HEK293 (cell line): Measurements from ENCODE around the gene VTN.

Experiments used
- CTCF ChIA-PET: fragments of 350-600 bp; formaldehyde crosslinking; extraction: SDS; loops from one replicate; lab custom pipeline; 2021; ENCODE audit warnings: antibody characterized with exemption; lab: Yijun Ruan, JAX
- POLR2A ChIA-PET: fragments of 300-600 bp; formaldehyde crosslinking; extraction: SDS; loops from one replicate; lab custom pipeline; 2020; ENCODE audit warnings: antibody characterized with exemption, inconsistent platforms; lab: Yijun Ruan, JAX
- H3K27ac ChIP-seq: fragments of 200-500 bp; sonication (Bioruptor generic); 2 replicates; pipeline ENCODE4 v1.5.1; 2014; ENCODE audit warnings: low read depth, low read length, control low read depth, inconsistent platforms; ENCODE audit errors: extremely low read depth
- H3K36me3 ChIP-seq, 2 experiments: fragments of 200-500 bp in 1 of 2; sonication (Bioruptor generic) in 1 of 2; 1 replicate in 1 of 2; 2 replicates in 1 of 2; pipeline ENCODE4 v1.5.1; 2014 to 2017; ENCODE audit warnings: inconsistent platforms in 2 of 2, low read length in 2 of 2; ENCODE audit not compliant: control insufficient read depth in 2 of 2, insufficient read depth in 1 of 2
- H3K4me1 ChIP-seq: fragments of 200-500 bp; sonication (Bioruptor generic); 2 replicates; pipeline ENCODE4 v1.5.1; 2014; ENCODE audit warnings: mild to moderate bottlenecking, low read length, inconsistent platforms; ENCODE audit not compliant: control insufficient read depth, insufficient read depth
- H3K4me3 ChIP-seq: 2 replicates; pipeline ENCODE4 v1.5.1; 2011; ENCODE audit warnings: low read depth, mild to moderate bottlenecking, control low read depth, low read length, moderate library complexity
- H3K9me3 ChIP-seq: fragments of 200-500 bp; sonication (Bioruptor generic); 2 replicates; pipeline ENCODE4 v1.5.1; 2014; ENCODE audit warnings: low read depth, low read length, inconsistent platforms; ENCODE audit not compliant: control insufficient read depth, insufficient read depth
- EGR2 ChIP-seq: fragments of 450-650 bp; formaldehyde crosslinking; IDR thresholded peaks from 2 replicates; pipeline ENCODE4 v1.5.1; 2016; ENCODE audit warnings: low read depth, missing biosample characterization, missing genetic modification characterization
- KLF7 ChIP-seq: fragments of 450-650 bp; formaldehyde crosslinking; IDR thresholded peaks from 2 replicates; pipeline ENCODE4 v1.5.1; 2016; ENCODE audit warnings: missing biosample characterization, missing genetic modification characterization, borderline replicate concordance
- PRDM10 ChIP-seq: fragments of 450-650 bp; formaldehyde crosslinking; IDR thresholded peaks from 2 replicates; pipeline ENCODE4 v1.5.1; 2016; ENCODE audit warnings: missing biosample characterization, missing genetic modification characterization
- PRDM4 ChIP-seq: fragments of 450-650 bp; formaldehyde crosslinking; IDR thresholded peaks from 2 replicates; pipeline ENCODE4 v1.5.1; 2017; ENCODE audit warnings: missing biosample characterization, missing genetic modification characterization
- TRIM28 ChIP-seq: IDR thresholded peaks from 2 replicates; pipeline ENCODE4 v1.6.1; 2011; ENCODE audit warnings: low read length, control low read depth, borderline replicate concordance
- ZFP69B ChIP-seq: fragments of 450-650 bp; formaldehyde crosslinking; IDR thresholded peaks from 2 replicates; pipeline ENCODE4 v1.5.1; 2016; ENCODE audit warnings: missing biosample characterization, missing genetic modification characterization
- ZNF112 ChIP-seq: fragments of 450-650 bp; formaldehyde crosslinking; IDR thresholded peaks from 2 replicates; pipeline ENCODE4 v1.5.0; 2017; ENCODE audit warnings: missing biosample characterization, missing genetic modification characterization
- ZNF132 ChIP-seq: fragments of 450-650 bp; formaldehyde crosslinking; IDR thresholded peaks from 2 replicates; pipeline ENCODE4 v1.5.1; 2017; ENCODE audit warnings: missing biosample characterization, missing genetic modification characterization, borderline replicate concordance
- ZNF157 ChIP-seq: fragments of 450-650 bp; formaldehyde crosslinking; IDR thresholded peaks from 2 replicates; pipeline ENCODE4 v1.5.1; 2016; ENCODE audit warnings: missing biosample characterization, missing genetic modification characterization
- ZNF362 ChIP-seq: fragments of 450-650 bp; formaldehyde crosslinking; IDR thresholded peaks from 2 replicates; pipeline ENCODE4 v1.5.1; 2016; ENCODE audit warnings: missing biosample characterization, missing genetic modification characterization
- ZNF513 ChIP-seq: fragments of 450-650 bp; IDR thresholded peaks from 2 replicates; pipeline ENCODE4 v1.5.1; 2018; ENCODE audit warnings: missing biosample characterization, missing genetic modification characterization
- ZNF529 ChIP-seq: fragments of 450-650 bp; formaldehyde crosslinking; IDR thresholded peaks from 2 replicates; pipeline ENCODE4 v1.5.1; 2017; ENCODE audit warnings: missing genetic modification characterization, missing biosample characterization; ENCODE audit not compliant: insufficient replicate concordance
- ZNF555 ChIP-seq: fragments of 450-650 bp; formaldehyde crosslinking; conservative IDR thresholded peaks from 2 replicates; pipeline ENCODE4 v1.5.1; 2017; ENCODE audit warnings: missing biosample characterization, mild to moderate bottlenecking, missing genetic modification characterization, inconsistent platforms
- ZNF600 ChIP-seq: fragments of 450-650 bp; formaldehyde crosslinking; IDR thresholded peaks from 2 replicates; pipeline ENCODE4 v1.5.1; 2016; ENCODE audit warnings: missing biosample characterization, missing genetic modification characterization
- ZNF610 ChIP-seq: fragments of 450-650 bp; formaldehyde crosslinking; IDR thresholded peaks from 2 replicates; pipeline ENCODE4 v1.5.1; 2016; ENCODE audit warnings: missing biosample characterization, missing genetic modification characterization, borderline replicate concordance
- TF ChIP-seq, protein P1 (sequence below): fragments of 450-650 bp; formaldehyde crosslinking; IDR thresholded peaks from 2 replicates; pipeline ENCODE4 v1.5.1; 2017; ENCODE audit warnings: missing biosample characterization, missing genetic modification characterization
- TF ChIP-seq, protein P2 (sequence below): fragments of 450-650 bp; formaldehyde crosslinking; IDR thresholded peaks from 2 replicates; pipeline ENCODE4; 2016; ENCODE audit warnings: missing biosample characterization, missing genetic modification characterization
- TF ChIP-seq, protein P3 (sequence below): fragments of 450-650 bp; formaldehyde crosslinking; IDR thresholded peaks from 2 replicates; pipeline ENCODE4 v1.5.1; 2016; ENCODE audit warnings: missing biosample characterization, missing genetic modification characterization
- TF ChIP-seq, protein P4 (sequence below): fragments of 450-650 bp; formaldehyde crosslinking; IDR thresholded peaks from 2 replicates; pipeline ENCODE4 v1.5.1; 2017; ENCODE audit warnings: missing biosample characterization, missing genetic modification characterization

The VTN gene

GRCh38 chr17:28327031-28327607 is 43.0 kb downstream of the VTN start (continued):
- TF ChIP-seq PRDM4 (tag by site-specific recombination) = no peak
- TF ChIP-seq, protein P1, sequence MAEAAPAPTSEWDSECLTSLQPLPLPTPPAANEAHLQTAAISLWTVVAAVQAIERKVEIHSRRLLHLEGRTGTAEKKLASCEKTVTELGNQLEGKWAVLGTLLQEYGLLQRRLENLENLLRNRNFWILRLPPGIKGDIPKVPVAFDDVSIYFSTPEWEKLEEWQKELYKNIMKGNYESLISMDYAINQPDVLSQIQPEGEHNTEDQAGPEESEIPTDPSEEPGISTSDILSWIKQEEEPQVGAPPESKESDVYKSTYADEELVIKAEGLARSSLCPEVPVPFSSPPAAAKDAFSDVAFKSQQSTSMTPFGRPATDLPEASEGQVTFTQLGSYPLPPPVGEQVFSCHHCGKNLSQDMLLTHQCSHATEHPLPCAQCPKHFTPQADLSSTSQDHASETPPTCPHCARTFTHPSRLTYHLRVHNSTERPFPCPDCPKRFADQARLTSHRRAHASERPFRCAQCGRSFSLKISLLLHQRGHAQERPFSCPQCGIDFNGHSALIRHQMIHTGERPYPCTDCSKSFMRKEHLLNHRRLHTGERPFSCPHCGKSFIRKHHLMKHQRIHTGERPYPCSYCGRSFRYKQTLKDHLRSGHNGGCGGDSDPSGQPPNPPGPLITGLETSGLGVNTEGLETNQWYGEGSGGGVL (tag by site-specific recombination) = no peak
- TF ChIP-seq ZFP69B (tag by site-specific recombination) = no peak
- TF ChIP-seq ZNF157 = no peak
- no peak for TF ChIP-seq EGR2 (tag by site-specific recombination)
- TF ChIP-seq TRIM28 = no peak
- TF ChIP-seq, protein P2, sequence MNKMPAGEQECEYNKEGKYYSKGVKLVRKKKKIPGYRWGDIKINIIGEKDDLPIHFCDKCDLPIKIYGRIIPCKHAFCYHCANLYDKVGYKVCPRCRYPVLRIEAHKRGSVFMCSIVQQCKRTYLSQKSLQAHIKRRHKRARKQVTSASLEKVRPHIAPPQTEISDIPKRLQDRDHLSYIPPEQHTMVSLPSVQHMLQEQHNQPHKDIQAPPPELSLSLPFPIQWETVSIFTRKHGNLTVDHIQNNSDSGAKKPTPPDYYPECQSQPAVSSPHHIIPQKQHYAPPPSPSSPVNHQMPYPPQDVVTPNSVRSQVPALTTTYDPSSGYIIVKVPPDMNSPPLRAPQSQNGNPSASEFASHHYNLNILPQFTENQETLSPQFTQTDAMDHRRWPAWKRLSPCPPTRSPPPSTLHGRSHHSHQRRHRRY = no peak
- no peak for TF ChIP-seq ZNF112 (tag by site-specific recombination)
- TF ChIP-seq ZNF513 (tag by site-specific recombination) = no peak
- no peak for TF ChIP-seq ZNF600

DNA sequence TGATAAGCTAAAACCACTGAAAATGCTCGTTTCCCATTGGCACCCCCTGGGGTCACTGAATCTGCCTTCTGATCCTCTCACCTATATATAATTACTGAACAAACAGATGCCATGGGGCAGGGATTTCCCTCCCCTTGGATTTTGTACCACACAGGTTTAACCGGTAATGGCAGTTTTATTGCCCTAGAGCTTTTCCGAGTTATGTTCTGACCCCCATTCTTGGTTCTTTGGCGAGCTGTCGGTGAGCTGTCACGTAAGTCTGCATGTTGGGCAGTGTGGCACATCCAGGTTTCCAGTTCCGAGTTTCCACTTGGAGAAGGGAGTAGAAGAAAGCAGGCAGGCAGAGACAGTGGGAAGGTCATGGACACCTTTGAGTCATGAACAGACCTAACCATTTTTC is 44.0 kb downstream of the VTN start:
- Histone ChIP-seq H3K27ac (no peak overlapping the region), H3K4me1 (peaks cover 9% of the 10 kb centered on the region; the same call in 1 of the 2 replicates), H3K4me3 (no peak overlapping the region), H3K36me3 (peaks cover 41 to 60% of the 10 kb centered on the region in 2 experiments), H3K9me3 (no peaks in the 10 kb centered on the region)
- ChIA-PET POLR2A (interaction anchor here (0.7 to 2.5 kb wide), 2 partner anchors 9 to 44 kb away, joined by 3 to 17 read pairs; partner anchors contain the start of genes IFT20 and TNFAIP1), CTCF (interaction anchor here (0.6 to 1.7 kb wide), 6 partner anchors 9 to 906 kb away, joined by 3 to 8 read pairs (median 3); partner anchors contain the start of genes IFT20 and TNFAIP1)
- TF ChIP-seq KLF7 (tag by site-specific recombination) (no peak), ZNF132 (tag by site-specific recombination) (no peak), ZNF610 (no peak), PRDM10 (tag by site-specific recombination) (no peak), ZNF362 (tag by site-specific recombination) (no peak), ZNF529 (tag by site-specific recombination) (no peak), ZNF555 (tag by site-specific recombination) (no peak), ZNF513 (tag by site-specific recombination) (no peak)
- TF ChIP-seq, protein P3, sequence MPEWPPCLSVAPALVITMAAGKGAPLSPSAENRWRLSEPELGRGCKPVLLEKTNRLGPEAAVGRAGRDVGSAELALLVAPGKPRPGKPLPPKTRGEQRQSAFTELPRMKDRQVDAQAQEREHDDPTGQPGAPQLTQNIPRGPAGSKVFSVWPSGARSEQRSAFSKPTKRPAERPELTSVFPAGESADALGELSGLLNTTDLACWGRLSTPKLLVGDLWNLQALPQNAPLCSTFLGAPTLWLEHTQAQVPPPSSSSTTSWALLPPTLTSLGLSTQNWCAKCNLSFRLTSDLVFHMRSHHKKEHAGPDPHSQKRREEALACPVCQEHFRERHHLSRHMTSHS (tag by site-specific recombination) = no peak
- TF ChIP-seq, protein P4, sequence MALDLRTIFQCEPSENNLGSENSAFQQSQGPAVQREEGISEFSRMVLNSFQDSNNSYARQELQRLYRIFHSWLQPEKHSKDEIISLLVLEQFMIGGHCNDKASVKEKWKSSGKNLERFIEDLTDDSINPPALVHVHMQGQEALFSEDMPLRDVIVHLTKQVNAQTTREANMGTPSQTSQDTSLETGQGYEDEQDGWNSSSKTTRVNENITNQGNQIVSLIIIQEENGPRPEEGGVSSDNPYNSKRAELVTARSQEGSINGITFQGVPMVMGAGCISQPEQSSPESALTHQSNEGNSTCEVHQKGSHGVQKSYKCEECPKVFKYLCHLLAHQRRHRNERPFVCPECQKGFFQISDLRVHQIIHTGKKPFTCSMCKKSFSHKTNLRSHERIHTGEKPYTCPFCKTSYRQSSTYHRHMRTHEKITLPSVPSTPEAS = no peak
